ENCODE results near the gene MCF2L2.

The MCF2L2 gene

GRCh38 chr3:183317886-183318865, 110.2 kb downstream of the MCF2L2 start:
- no peak for DNase-seq

GRCh38 chr3:183317271-183317670, 111.1 kb downstream of the MCF2L2 start:
- DNase-seq: no peak

- DNase-seq: no peak
Observed at GRCh38 chr3:183315739-183316138, 112.7 kb downstream of the MCF2L2 start.

- DNase-seq: no peak
Observed at GRCh38 chr3:183313764-183314163, 114.7 kb downstream of the MCF2L2 start.

- DNase-seq: no peak
Observed at GRCh38 chr3:183313351-183313750, 115.1 kb downstream of the MCF2L2 start.

- no peak for DNase-seq
Observed at GRCh38 chr3:183312433-183312832, 116.0 kb downstream of the MCF2L2 start.

GRCh38 chr3:183310936-183311335, 117.5 kb downstream of the MCF2L2 start:
- DNase-seq: no peak

GRCh38 chr3:183309276-183309675, 119.1 kb downstream of the MCF2L2 start:
- DNase-seq: no peak

- DNase-seq: no peak
Observed at GRCh38 chr3:183308751-183309150, 119.7 kb downstream of the MCF2L2 start.

- DNase-seq: no peak
Observed at GRCh38 chr3:183307749-183308148, 120.7 kb downstream of the MCF2L2 start.

- DNase-seq: peak; percentile 42
Observed at GRCh38 chr3:183306798-183307671, 121.4 kb downstream of the MCF2L2 start.

GRCh38 chr3:183303690-183304089, 124.7 kb downstream of the MCF2L2 start:
- DNase-seq: no peak

GRCh38 chr3:183301937-183302580, 126.4 kb downstream of the MCF2L2 start:
- no peak for DNase-seq

- DNase-seq: no peak
Observed at GRCh38 chr3:183300996-183301562, 127.3 kb downstream of the MCF2L2 start.

GRCh38 chr3:183299976-183300375, 128.4 kb downstream of the MCF2L2 start:
- DNase-seq: no peak

GRCh38 chr3:183298701-183299153, 129.7 kb downstream of the MCF2L2 start:
- DNase-seq: peak; percentile 82

- DNase-seq: no peak
Observed at GRCh38 chr3:183296944-183297343, 131.5 kb downstream of the MCF2L2 start.

- no peak for DNase-seq
Observed at GRCh38 chr3:183295211-183295610, 133.2 kb downstream of the MCF2L2 start.

- DNase-seq: no peak
Observed at GRCh38 chr3:183293966-183294365, 134.5 kb downstream of the MCF2L2 start.

- no peak for DNase-seq
Observed at GRCh38 chr3:183291497-183292031, 136.9 kb downstream of the MCF2L2 start.

- no peak for DNase-seq
Observed at GRCh38 chr3:183290216-183290615, 138.2 kb downstream of the MCF2L2 start.

- DNase-seq: no peak
Observed at GRCh38 chr3:183288117-183288516, 140.3 kb downstream of the MCF2L2 start.

All from right hindlimb (tissue), 1 donor.